Central memory CD8-positive, alpha-beta T cell (primary cell): ENCODE data around the gene ITGB6.

ENCODE experiments used
- ATAC-seq: fragments of 150-1000 bp; cut with Tn5 transposase; replicated peaks from 2 replicates; pipeline ENCODE4 v1.10.0; 2022; ENCODE audit warnings: mild to moderate bottlenecking, moderate FRiP score, moderate number of reproducible peaks; ENCODE audit not compliant: poor library complexity, severe bottlenecking; ENCODE audit errors: extremely low read depth
- DNase-seq, 2 donors: peaks; one replicate each; pipeline ENCODE4 v3.0.0; 2021; ENCODE audit warnings: low spot score in 2 of 2
- H3K27ac Mint-ChIP-seq: one replicate; pipeline ENCODE4 v1.8.0; 2022; ENCODE audit warnings: low read depth, mild to moderate bottlenecking, moderate library complexity, mixed read lengths
- H3K27me3 Mint-ChIP-seq: one replicate; pipeline ENCODE4 v1.8.0; 2022; ENCODE audit warnings: mixed read lengths
- H3K36me3 Mint-ChIP-seq: one replicate; pipeline ENCODE4 v1.8.0; 2022; ENCODE audit warnings: mild to moderate bottlenecking, moderate library complexity, mixed read lengths; ENCODE audit not compliant: insufficient read depth
- H3K4me1 Mint-ChIP-seq: one replicate; pipeline ENCODE4 v1.8.0; 2022; ENCODE audit warnings: mixed read lengths
- H3K4me3 Mint-ChIP-seq: one replicate; pipeline ENCODE4 v1.8.0; 2022; ENCODE audit warnings: mild to moderate bottlenecking, moderate library complexity, mixed read lengths
- H3K9me3 Mint-ChIP-seq: one replicate; pipeline ENCODE4 v1.8.0; 2022; ENCODE audit warnings: mixed read lengths

The ITGB6 gene

GRCh38 chr2:160087854-160088745 is 112.0 kb downstream of the ITGB6 start:
- DNase-seq (no peak), ATAC-seq (no peak)
- Mint-ChIP-seq H3K9me3 (peaks cover 16% of the 10 kb centered on the region), H3K36me3 (no peaks in the 10 kb centered on the region), H3K27me3 (peaks cover 13% of the 10 kb centered on the region), H3K4me3 (no peak overlapping the region), H3K27ac (no peak overlapping the region), H3K4me1 (no peaks in the 10 kb centered on the region)

DNA sequence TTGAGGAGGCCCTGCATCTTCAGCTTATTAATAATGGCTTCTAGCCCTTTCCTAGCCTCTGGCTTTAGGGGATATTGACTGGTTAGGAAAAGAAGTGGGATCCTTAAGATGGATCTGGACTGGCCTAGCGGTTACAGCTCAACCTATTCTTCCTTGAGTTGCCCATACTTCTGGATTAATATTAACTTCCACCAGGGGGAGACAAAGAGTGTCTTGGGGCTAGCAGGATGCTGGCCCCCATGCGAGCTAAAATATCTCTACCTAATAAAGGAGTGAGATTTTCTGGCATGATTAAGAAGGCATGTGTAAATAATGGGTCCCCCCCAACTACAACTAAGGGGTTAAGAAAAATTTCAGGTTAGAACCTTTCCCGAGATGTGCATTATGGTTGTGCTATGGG is 114.4 kb downstream of the ITGB6 start:
- ATAC-seq = no peak
- Mint-ChIP-seq H3K4me1 (no peaks in the 10 kb centered on the region), H3K27me3 (peaks cover 9% of the 10 kb centered on the region), H3K27ac (no peak overlapping the region), H3K9me3 (peaks cover 16% of the 10 kb centered on the region), H3K4me3 (no peak overlapping the region), H3K36me3 (no peaks in the 10 kb centered on the region)
- DNase-seq = no peak

- Mint-ChIP-seq H3K36me3 (no peaks in the 10 kb centered on the region), H3K4me1 (no peaks in the 10 kb centered on the region), H3K27me3 (peaks cover 9% of the 10 kb centered on the region), H3K27ac (no peak overlapping the region), H3K9me3 (no peaks in the 10 kb centered on the region), H3K4me3 (no peak overlapping the region)
- DNase-seq = no peak
- ATAC-seq = no peak
Measured at GRCh38 chr2:160077912-160078810, 121.9 kb downstream of the ITGB6 start.

- Mint-ChIP-seq H3K9me3 (no peaks in the 10 kb centered on the region), H3K27me3 (peaks cover 9% of the 10 kb centered on the region), H3K4me3 (no peak overlapping the region), H3K27ac (no peak overlapping the region), H3K4me1 (no peaks in the 10 kb centered on the region), H3K36me3 (no peaks in the 10 kb centered on the region)
- no peak for ATAC-seq
- DNase-seq = no peak
Measured at GRCh38 chr2:160076914-160077313, 123.2 kb downstream of the ITGB6 start.

GRCh38 chr2:160076241-160076640 is 123.8 kb downstream of the ITGB6 start:
- Mint-ChIP-seq H3K9me3 (no peaks in the 10 kb centered on the region), H3K36me3 (no peaks in the 10 kb centered on the region), H3K27ac (no peak overlapping the region), H3K4me3 (no peak overlapping the region), H3K4me1 (no peaks in the 10 kb centered on the region), H3K27me3 (peaks cover 3% of the 10 kb centered on the region)
- DNase-seq (no peak), ATAC-seq (no peak)

- H3K27me3 Mint-ChIP-seq = no peaks in the 10 kb centered on the region
- H3K4me3 Mint-ChIP-seq = no peak overlapping the region
- DNase-seq = no peak
- H3K27ac Mint-ChIP-seq = no peak overlapping the region
- no peaks in the 10 kb centered on the region for H3K36me3 Mint-ChIP-seq
- H3K9me3 Mint-ChIP-seq = no peaks in the 10 kb centered on the region
- no peaks in the 10 kb centered on the region for H3K4me1 Mint-ChIP-seq
- no peak for ATAC-seq
Measured at GRCh38 chr2:160075171-160075570, 124.9 kb downstream of the ITGB6 start.

GRCh38 chr2:160073284-160073888 is 126.7 kb downstream of the ITGB6 start:
- Mint-ChIP-seq H3K9me3 (no peaks in the 10 kb centered on the region), H3K4me1 (no peaks in the 10 kb centered on the region), H3K27me3 (no peaks in the 10 kb centered on the region), H3K36me3 (no peaks in the 10 kb centered on the region), H3K27ac (no peak overlapping the region), H3K4me3 (no peak overlapping the region)
- ATAC-seq = no peak
- no peak for DNase-seq

DNA sequence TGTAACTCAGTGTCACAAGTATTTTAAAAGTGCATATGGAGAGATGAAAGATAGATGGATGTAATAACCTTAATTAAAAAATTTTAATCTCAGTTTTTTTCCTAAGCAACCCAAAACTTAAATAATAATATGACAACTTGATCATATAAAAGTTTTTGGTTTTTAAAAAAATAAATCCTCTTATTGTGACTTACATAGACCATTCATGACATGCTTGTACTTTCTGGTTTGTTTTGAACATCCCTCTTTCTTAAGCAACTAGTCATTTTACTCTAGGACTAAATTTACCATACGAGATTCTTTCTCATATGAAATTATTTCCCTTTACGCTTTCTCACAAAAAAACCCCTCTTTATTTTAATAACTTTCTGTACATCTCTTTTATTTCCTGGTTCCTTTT is 131.2 kb downstream of the ITGB6 start:
- no peak overlapping the region for H3K27ac Mint-ChIP-seq
- ATAC-seq = no peak
- DNase-seq = no peak
- no peaks in the 10 kb centered on the region for H3K9me3 Mint-ChIP-seq
- no peaks in the 10 kb centered on the region for H3K4me1 Mint-ChIP-seq
- H3K4me3 Mint-ChIP-seq = no peak overlapping the region
- H3K36me3 Mint-ChIP-seq = no peaks in the 10 kb centered on the region
- H3K27me3 Mint-ChIP-seq = peaks cover 30% of the 10 kb centered on the region

DNA sequence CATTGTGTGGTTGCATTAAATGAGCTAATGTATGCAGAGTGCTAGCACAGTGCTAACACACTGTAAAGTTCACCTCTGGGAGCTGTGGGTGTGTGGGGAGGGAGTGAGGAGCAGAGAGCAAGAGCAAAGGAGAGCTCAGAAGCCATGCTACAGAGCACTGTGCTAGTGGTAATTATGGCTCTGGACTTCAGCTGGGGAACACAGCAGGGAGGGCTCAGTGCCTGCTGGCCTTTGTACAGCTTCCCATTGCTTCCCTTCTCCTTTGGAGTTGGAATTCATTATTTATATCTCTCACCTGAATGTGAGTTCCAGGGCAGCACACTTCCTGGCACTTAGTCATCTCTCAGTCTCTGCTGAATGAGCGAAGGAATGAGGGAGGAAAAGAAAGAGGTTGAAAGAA is 135.2 kb downstream of the ITGB6 start:
- Mint-ChIP-seq H3K9me3 (no peaks in the 10 kb centered on the region), H3K27ac (no peak overlapping the region), H3K36me3 (no peaks in the 10 kb centered on the region), H3K27me3 (peaks cover 56% of the 10 kb centered on the region), H3K4me3 (no peak overlapping the region), H3K4me1 (peaks cover 7% of the 10 kb centered on the region)
- DNase-seq (no peak), ATAC-seq (no peak)

DNA sequence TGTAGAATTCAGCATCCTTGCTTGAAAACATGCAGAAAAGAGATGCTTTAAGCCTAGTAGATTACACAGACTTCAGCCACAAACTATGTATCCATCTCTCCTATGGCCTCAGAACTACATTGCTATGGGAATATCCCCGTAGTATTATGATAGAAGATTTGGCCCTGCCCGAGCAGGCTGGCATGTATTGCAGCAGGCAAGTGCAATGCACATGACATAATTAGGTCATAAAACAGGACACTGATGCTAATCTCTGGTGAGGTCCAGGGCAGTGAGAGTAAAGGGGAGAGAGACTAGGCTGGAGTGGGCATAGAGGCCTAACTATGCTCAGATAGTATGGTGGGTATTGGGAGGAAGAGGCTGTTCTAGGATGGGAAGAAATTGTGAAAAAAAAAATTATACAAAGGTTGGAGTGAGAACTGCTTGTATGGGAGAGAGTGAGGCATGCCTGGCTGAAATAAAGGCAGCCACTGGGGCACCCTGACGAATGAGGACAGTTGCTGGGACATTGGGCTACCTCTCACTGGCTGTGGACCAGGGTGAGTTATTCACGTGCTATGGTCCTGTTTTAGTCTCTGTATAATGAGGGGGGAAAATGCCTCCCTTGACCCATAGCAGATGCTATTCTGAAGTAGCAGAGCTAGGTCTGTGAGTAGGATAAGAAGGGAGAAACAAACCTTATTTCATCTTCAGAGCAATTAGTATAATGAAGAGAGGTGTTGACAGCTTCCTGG is 136.0 kb downstream of the ITGB6 start:
- Mint-ChIP-seq H3K4me1 (peaks cover 7% of the 10 kb centered on the region), H3K27me3 (peaks cover 65% of the 10 kb centered on the region), H3K27ac (no peak overlapping the region), H3K9me3 (no peaks in the 10 kb centered on the region), H3K4me3 (no peak overlapping the region), H3K36me3 (no peaks in the 10 kb centered on the region)
- ATAC-seq = no peak
- no peak for DNase-seq

- Mint-ChIP-seq H3K4me1 (peaks cover 7% of the 10 kb centered on the region), H3K36me3 (no peaks in the 10 kb centered on the region), H3K27ac (no peak overlapping the region), H3K9me3 (no peaks in the 10 kb centered on the region), H3K4me3 (peak overlapping the region; percentile 29), H3K27me3 (peaks cover 73% of the 10 kb centered on the region)
- ATAC-seq (no peak), DNase-seq (no peak)
Measured at GRCh38 chr2:160063271-160063670, 136.8 kb downstream of the ITGB6 start.
